ENCODE measurements around the gene ZNF724.
"Not testable (repeated sequence)": the region's sequence is repeated elsewhere in the genome, so short reads cannot be mapped to it uniquely, and the experiment has no call there.

ZNF724 gene

GRCh38 chr19:23249911-23250649, at the start of gene ZNF724:
Gene ZNF724 (minus strand): TSS chr19:23250394. CDS start chr19:23250242, 152 bp downstream.
- peak; percentile 56 for DNase-seq

- no peak for DNase-seq
These were observed 43.9 kb upstream of the ZNF724 start for GRCh38 chr19:23294141-23294540.

- not testable (repeated sequence) for DNase-seq
These were observed 39.8 kb upstream of the ZNF724 start for GRCh38 chr19:23289966-23290365.

GRCh38 chr19:23287620-23288019, 37.4 kb upstream of the ZNF724 start:
- no peak for DNase-seq

DNA sequence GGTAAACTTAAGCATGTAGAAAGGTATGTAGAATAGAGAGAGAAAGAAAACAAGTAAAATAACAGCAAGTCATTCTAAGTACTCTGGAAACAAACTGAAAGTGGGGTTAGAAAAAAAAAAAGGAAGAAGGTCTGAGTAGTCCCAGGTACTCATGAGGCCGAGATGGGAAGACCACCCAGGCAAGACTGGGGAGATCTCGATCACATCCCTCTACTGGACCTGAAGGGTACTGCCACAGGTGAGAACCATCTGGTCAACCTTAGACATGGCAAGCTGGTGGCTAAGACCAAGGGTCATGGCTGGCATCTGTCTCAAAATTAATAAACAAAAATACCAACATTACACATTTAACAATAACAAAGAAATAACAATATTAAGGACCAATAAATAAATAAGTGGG, 36.3 kb upstream of the ZNF724 start:
- DNase-seq: no peak

DNA sequence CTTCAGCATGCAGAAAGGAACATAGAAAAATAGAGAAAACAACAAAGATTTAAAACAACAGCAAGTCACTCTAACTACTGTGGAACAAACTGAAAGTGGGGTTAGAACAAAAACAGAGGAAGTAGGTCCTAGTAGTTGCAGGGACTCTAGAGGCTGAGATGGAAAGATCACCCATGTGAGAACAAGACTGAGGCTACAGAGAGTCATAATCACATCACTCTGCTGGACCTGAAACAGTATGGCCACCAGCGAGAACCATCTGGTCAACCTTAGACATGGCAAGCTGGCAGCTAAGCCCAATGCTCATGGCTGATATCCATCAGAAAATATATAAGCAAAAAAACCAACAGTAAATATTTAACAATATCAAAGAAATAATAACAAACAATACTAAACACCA, 35.8 kb upstream of the ZNF724 start:
- DNase-seq: no peak

DNA sequence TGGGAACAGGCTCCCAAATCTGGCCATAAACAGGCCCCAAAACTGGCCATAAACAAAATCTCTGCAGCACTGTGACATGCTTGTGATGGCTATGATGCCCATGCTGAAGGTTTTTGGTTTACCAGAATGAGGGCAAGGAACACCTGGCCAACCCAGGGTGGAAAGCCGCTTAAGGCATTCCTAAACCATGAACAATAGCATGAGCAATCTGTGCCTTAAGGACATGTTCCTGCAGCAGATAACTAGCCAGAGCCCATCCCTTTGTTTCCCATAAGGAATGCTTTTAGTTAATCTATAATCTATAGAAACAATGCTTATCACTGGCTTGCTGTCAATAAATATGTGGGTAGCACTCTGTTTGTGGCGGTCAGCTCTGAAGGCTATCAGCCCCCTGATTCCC, 35.1 kb upstream of the ZNF724 start:
- DNase-seq: not testable (repeated sequence)

- DNase-seq: no peak
These were observed 33.7 kb upstream of the ZNF724 start for GRCh38 chr19:23283925-23284324.

DNA sequence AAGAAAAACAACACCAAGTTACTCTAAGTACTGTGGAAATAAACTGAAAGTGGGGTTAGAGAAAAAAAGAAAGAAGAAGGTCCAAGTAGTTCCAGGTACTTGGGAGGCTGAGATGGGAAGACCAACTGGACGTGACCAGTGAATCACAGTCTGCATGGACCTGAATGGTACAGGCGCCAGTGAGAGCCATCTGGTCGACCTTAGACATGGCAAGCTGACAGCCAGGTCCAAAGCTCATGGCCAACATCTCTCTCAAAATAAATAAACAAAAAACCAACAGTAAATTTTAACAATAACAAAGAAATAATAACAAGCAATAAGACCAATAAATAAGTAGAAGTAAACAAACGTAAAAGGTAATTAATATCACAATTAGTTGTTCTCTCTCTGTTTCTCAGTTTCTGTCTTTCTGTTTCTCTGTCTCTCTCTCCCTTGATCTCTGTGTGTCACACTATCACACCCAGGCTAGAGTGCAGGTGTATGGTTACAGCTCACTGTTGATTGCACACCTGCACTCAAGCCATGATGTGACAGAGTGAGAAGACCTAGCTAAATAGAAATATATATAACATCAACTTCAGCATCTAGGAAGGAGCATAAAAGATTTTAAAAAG, 31.6 kb upstream of the ZNF724 start:
- DNase-seq: no peak

GRCh38 chr19:23278118-23278517, 27.9 kb upstream of the ZNF724 start:
- DNase-seq: not testable (repeated sequence)

DNA sequence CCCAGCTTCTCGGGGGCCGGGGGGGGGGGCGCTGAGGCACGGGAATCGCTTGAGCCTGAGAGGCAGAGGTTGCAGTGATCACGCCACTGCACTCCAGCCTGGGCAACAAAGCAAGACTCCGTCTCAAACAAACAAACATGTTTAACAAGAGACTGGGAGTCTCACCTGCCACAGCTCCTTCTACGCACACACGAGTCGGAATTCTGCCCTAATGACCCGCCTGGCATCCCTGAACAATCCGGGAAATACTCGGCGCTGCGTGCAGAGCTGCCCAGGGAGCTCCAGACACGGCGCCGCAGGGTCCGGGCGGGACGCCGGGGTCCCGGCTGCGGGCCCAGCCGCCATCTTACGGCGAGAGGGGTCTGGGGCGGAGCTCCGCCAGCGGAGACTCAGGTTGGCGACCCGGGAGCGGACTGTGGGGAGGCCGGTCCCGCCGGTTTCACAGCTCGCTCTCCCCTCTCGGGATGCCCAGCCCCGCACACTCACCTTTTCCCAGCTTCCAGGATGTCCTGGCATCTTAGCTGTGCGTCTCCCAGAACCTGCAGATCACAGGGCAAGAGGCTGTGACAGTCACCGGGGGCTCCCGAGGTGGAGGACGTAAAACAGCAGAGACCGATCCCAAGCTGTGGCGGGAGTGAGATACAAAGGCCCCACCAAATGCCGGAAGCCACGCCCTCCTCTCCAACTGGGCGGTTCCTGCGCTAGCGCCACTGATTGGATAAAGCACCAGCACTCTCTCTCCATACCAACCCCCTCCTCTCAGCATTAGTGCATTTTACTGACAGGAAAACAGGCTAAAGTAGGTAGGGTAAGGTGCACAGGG, 23.6 kb upstream of the ZNF724 start:
- peak; percentile 67 for DNase-seq

- no peak for DNase-seq
These were observed 22.9 kb upstream of the ZNF724 start for GRCh38 chr19:23273022-23273589.

- DNase-seq: no peak
These were observed 13.8 kb upstream of the ZNF724 start for GRCh38 chr19:23263870-23264590.

DNA sequence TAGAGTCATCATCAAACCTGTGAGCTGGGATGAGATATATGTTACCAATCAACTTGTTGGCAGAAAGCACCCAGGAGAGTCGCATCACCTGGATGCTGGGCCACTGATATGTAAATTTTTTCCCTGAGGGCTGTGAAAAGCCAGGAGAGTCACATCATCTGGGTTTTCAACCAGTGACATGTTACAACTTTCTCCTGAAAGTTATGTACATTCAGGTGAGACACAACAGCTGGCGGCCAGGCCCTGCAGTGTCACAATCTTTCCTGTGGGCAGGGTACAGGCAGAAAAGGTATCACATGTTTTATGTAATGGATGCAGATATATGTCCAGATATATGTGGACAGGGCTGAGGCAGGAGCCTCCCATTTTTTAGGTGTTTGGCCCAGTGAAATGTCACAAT, 13.2 kb upstream of the ZNF724 start:
- DNase-seq: no peak

DNA sequence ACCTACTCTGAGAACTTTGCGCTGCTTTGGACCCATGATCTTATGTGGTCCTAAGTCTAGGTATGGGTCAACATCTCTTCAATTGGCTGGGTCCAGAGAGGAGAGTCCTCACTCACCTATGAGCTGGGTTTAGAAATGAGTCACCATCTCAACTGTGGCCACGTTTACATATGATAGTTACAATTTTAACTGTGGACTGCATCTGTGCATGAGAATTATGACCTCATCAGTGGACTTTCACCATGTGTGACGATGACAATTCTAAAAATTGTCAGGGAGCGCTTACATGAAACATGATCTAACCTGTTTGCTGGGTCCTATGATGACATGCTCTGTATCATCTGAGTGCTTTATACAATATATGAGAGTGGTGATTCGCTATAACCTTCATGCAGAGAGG, 12.7 kb upstream of the ZNF724 start:
- no peak for DNase-seq

- DNase-seq: no peak
These were observed 11.4 kb upstream of the ZNF724 start for GRCh38 chr19:23261496-23262020.

DNA sequence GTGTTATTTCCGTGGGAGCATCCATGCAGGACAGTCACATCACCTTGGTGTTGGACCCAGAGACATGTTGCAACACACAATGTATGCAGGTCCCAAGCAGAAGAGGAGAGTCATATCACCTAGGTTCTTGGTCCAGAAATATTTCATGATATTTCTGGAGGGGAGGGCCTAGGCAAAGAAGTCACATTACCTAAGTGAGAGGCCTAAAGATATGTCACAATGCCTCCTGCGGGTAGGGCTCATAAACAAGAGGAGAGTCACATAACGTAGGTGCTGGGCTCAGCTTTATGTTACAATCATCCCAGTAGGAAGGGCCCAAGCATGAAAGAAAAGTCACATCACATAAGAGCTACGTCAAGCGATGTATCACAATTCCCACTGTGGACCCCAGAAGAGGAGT, 10.8 kb upstream of the ZNF724 start:
- no peak for DNase-seq

- no peak for DNase-seq
These were observed 9.8 kb upstream of the ZNF724 start for GRCh38 chr19:23259961-23260360.

DNA sequence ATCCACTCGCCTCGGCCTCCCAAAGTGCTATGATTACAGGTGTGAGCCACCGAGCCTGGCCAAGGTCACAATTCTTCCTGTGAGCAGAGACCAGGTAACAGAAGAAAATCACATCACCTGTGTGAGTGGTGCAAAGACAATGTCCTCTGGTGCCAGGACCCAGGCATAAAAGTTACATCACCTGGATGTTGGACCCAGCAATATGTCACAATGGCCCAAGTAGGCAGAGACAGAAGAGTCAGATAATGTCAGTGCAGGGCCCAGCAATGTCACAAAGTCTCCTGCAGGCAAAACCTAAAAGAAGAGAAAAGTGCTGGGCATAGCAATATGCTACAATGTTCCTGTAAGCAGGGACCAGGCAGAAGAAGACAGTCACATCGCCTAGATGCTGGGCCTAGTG, 5.5 kb upstream of the ZNF724 start:
- DNase-seq: no peak

DNA sequence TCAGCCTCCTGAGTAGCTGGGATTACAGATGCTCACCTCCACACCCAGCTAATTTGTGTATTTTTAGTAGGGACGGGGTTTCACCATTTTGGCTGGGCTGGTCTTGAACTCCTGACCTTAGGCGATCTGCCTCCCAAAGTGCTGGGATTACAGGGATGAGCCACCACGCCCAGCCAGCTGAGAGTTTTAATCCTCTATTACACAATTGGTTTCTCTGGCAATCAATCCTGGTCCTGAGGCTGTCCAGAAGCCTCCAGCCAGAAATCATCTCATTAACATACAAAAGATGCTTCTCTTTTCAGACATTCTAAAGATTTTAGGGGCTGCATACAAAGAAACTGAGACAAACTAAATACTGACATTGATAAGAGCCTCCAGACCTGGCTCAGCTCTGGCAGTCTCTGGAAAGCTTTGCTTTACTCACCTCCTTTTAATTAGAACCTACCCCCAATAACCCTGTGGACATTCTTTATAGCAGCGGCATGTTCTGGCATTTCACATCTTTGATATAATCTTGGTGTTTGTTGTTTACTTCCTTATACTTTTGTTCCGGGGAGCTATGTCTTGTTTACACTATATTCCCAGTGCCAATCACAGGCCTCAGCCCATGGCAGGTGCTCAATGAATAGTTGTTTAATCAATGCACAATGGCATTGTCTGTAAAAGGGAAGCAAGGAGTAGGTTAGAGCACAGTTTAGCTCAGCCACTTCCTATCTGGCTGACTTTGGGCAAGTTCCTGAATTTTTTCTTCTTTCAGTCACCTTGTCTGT, 4.1 kb upstream of the ZNF724 start:
- DNase-seq: no peak

- DNase-seq: not testable (repeated sequence)
These were observed 3.1 kb upstream of the ZNF724 start for GRCh38 chr19:23253256-23253655.

- no peak for DNase-seq
These were observed 8.8 kb downstream of the ZNF724 start for GRCh38 chr19:23241419-23241818.

All from NCI-H187 treated with DMSO at 0.1 percent for 48 hours (cell line).